IPS-18c (cell line): ENCODE measurements around the gene SPTA1.
"Not testable (repeated sequence)": the region's sequence is repeated elsewhere in the genome, so short reads cannot be mapped to it uniquely, and the experiment has no call there.

Source experiments
- H3K4me3 ChIP-seq: 2 replicates; pipeline ENCODE4 v1.7.0; 2013; ENCODE audit warnings: low read depth, mild to moderate bottlenecking, low read length, moderate library complexity; ENCODE audit not compliant: insufficient read depth
- H3K9me3 ChIP-seq: one replicate; pipeline ENCODE4 v1.6.1; 2013; ENCODE audit warnings: mild to moderate bottlenecking, low read length, moderate library complexity; ENCODE audit not compliant: control insufficient read depth, insufficient read depth

The SPTA1 gene

DNA sequence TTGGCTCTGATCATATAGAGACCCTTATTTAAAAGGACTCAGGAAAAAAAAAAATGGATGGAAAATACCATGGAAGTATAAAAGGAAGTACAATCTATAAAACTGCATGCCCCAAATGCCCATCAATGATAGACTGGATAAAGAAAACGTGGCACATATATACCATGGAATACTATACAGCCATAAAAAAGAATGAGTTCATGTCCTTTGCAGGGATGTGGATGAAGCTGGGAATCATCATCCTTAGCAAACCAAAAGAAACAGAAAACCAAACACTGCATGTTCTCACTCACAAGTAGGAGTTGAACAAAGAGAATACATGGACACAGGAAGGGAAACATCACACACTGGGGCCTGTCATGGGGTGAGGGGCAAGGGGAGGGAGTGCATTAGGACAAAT lies 4.6 kb upstream of the SPTA1 start:
- H3K9me3 ChIP-seq, H3K4me3 ChIP-seq: not testable (repeated sequence)

DNA sequence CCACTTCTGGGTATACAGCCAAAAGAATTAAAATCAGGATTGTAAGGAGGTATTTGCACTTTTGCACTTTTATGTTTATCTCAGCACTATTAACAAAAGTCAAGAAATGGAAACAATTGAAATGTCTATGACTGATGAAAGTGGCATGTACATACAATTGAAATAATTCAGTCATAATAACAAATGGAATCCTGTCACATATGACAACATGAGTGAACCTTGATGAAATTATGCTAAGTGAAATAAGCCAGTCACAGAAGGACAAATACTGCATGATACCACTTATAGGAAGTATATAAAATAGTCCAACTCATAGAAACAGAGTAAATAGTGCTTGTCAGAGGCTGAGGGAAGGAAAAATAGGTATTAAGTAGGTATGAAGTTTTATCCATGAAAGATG lies 3.4 kb upstream of the SPTA1 start:
- Histone ChIP-seq H3K4me3 (no peak overlapping the region), H3K9me3 (no peaks in the 10 kb centered on the region)

- Histone ChIP-seq H3K9me3 (no peaks in the 10 kb centered on the region), H3K4me3 (no peak overlapping the region)
Observed at GRCh38 chr1:158689110-158689509, 2.6 kb upstream of the SPTA1 start.

DNA sequence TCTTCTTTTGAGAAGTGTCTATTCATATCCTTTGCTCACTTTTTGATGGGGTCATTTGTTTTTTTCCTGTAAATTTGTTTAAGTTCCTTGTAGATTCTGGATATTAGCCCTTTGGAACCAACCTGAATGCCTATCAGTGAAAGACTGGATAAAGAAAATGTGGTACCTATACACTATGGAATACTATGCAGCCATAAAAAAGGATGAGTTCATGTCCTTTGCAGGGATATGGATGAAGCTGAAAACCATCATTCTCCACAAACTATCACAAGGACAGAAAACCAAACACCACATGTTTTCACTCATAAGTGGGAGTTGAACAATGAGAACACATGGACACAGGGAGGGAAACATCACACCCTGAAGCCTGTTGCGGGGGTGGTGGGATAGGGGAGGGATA lies 1.8 kb upstream of the SPTA1 start:
- H3K4me3 ChIP-seq, H3K9me3 ChIP-seq: not testable (repeated sequence)

GRCh38 chr1:158687037-158687436 lies 522 bp upstream of the SPTA1 start:
- Histone ChIP-seq H3K9me3 (no peaks in the 10 kb centered on the region), H3K4me3 (no peak overlapping the region)

GRCh38 chr1:158685085-158685484 lies 1.4 kb downstream of the SPTA1 start:
- Histone ChIP-seq H3K9me3 (no peaks in the 10 kb centered on the region), H3K4me3 (no peak overlapping the region)

DNA sequence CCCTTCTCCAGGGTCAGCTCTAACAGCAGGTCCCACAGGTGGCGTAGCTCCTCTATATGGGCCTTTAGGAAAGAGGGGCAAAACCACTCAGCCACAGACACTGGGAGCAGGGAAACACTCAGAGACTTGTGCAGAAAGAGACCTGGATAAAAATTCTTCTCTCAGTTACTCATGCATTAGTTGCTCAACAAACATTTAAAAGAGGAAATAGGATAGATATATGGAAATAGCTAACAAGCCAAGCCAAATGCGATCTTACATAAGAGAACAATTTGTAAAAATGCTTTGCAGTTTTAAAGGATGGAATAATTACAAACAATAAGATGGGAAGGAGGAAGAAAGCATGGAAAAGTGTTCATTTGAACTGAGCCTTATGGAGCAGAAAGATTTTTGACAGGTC lies 4.9 kb downstream of the SPTA1 start:
- no peaks in the 10 kb centered on the region for H3K9me3 ChIP-seq
- no peak overlapping the region for H3K4me3 ChIP-seq

DNA sequence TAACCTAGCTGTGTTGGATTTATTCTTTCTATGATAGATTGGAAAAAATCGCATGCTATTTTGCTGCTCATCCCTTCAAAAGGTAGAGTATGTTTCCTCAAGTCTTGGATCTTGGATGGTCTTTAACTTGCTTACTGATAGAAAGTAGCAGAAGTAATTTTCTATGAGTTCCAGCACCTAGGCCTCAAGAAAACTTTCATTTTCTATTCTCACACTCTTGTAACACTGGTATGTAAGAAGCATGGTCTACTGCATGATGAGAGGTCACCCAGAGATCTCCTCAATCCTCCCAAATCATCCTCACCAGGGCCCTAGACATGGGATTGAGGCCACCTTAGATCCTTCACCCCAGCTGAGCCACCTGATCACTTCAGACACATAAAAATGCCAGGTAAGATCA lies 7.2 kb downstream of the SPTA1 start:
- no peak overlapping the region for H3K4me3 ChIP-seq

GRCh38 chr1:158675563-158676323 lies 10.8 kb downstream of the SPTA1 start:
- H3K9me3 ChIP-seq = no peaks in the 10 kb centered on the region

More for the DNA sequence above, 7.2 kb downstream of the SPTA1 start:
- H3K9me3 ChIP-seq = no peaks in the 10 kb centered on the region

GRCh38 chr1:158674302-158674701 lies 12.2 kb downstream of the SPTA1 start:
- no peak overlapping the region for H3K4me3 ChIP-seq
- no peaks in the 10 kb centered on the region for H3K9me3 ChIP-seq

More at GRCh38 chr1:158675563-158676323, 10.8 kb downstream of the SPTA1 start:
- H3K4me3 ChIP-seq = no peak overlapping the region

DNA sequence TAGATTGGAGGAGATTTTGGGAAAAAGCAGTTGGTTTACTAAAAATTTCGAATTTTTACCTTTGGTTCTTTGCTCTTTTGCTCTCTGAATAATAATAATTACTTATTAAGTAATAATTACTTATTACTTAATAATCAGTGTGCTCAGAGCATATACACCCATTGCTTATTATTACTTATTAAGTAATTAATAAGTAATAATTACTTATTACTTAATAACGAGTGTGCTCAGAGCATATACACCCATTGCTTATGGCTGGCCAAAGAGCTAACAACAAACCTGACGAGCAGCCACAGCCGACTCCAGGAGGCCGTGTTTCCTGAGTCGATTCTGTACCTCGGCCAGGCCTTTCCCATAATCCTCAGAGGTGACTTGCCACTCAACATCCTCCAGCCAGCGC lies 20.5 kb downstream of the SPTA1 start:
- Histone ChIP-seq H3K9me3 (no peaks in the 10 kb centered on the region), H3K4me3 (no peak overlapping the region)

- Histone ChIP-seq H3K9me3 (no peaks in the 10 kb centered on the region), H3K4me3 (no peak overlapping the region)
Observed at GRCh38 chr1:158654571-158654970, 31.9 kb downstream of the SPTA1 start.

- Histone ChIP-seq H3K9me3 (no peaks in the 10 kb centered on the region), H3K4me3 (no peak overlapping the region)
Observed at GRCh38 chr1:158654086-158654485, 32.4 kb downstream of the SPTA1 start.

- Histone ChIP-seq H3K9me3 (no peaks in the 10 kb centered on the region), H3K4me3 (no peak overlapping the region)
Observed at GRCh38 chr1:158652721-158653334, 33.7 kb downstream of the SPTA1 start.

GRCh38 chr1:158649052-158649451 lies 37.5 kb downstream of the SPTA1 start:
- no peaks in the 10 kb centered on the region for H3K9me3 ChIP-seq
- no peak overlapping the region for H3K4me3 ChIP-seq

- H3K4me3 ChIP-seq = no peak overlapping the region
- H3K9me3 ChIP-seq = no peaks in the 10 kb centered on the region
Observed at GRCh38 chr1:158646465-158646864, 40.0 kb downstream of the SPTA1 start.

- no peaks in the 10 kb centered on the region for H3K9me3 ChIP-seq
- no peak overlapping the region for H3K4me3 ChIP-seq
Observed at GRCh38 chr1:158644449-158644848, 42.1 kb downstream of the SPTA1 start.

DNA sequence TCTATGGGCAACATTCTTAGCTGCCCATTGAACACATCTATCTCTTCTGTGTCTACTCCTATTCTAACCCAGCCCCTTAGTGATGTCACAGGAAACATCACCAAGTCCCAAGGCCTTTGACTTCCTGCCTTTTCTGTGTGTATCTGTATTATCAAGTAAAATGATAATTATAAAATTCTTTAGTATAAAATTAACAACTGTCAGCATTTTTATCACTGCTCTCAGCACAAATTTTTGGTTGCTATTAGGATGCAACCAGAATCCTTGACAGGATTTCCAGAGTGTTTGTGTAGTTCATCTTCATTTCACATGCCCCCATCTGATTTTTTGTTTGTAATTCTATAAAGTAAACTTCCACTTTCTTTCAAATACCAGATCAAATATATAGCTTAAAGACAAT lies 47.6 kb downstream of the SPTA1 start:
- no peak overlapping the region for H3K4me3 ChIP-seq
- no peaks in the 10 kb centered on the region for H3K9me3 ChIP-seq

DNA sequence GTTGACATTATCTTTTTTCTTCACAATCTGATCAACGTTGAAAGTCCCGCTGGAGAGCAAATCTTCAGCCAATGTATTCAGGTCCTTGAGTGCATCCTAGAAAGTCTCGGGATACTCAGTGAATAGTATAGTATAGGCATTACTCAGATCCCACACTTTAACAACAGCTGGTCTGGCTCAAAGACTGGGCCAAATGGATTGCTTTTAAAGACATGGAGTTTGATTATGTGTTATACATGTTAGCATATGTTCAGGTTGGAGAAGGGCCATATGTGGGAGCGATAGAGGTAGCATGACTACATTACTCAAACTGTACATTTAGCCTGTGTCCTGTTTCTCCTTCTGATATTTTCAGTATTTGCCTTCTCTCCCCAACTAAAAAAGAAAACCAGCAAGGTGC lies 48.4 kb downstream of the SPTA1 start:
- Histone ChIP-seq H3K9me3 (no peaks in the 10 kb centered on the region), H3K4me3 (no peak overlapping the region)
